Cardiac muscle cell (in vitro differentiated cells and primary cell): Measurements from ENCODE around the gene ENO3. TPM values are rescaled to one million over a fixed set of nuclear protein-coding genes. Genes with fewer than 3 reads are reported as not detected.

Source experiments
- DNase-seq, 2 donors: peaks; one replicate each; pipeline versions ENCODE4 v3.0.0 to v3.0.0-alpha.2; 2010 to 2017; ENCODE audit warnings: low read depth in 1 of 2, low spot score in 1 of 2
- H3K27ac ChIP-seq: fragments of 200-600 bp; sonication (generic); 2 replicates; pipeline ENCODE4 v1.5.1; 2016
- H3K27me3 ChIP-seq: fragments of 200-600 bp; sonication (generic); 2 replicates; pipeline ENCODE4 v1.6.0; 2016; ENCODE audit warnings: control low read depth
- H3K36me3 ChIP-seq: fragments of 200-600 bp; sonication (generic); 2 replicates; pipeline ENCODE4 v1.5.1; 2016; ENCODE audit warnings: control low read depth
- H3K4me1 ChIP-seq: fragments of 200-600 bp; sonication (generic); 2 replicates; pipeline ENCODE4 v1.8.1; 2017; ENCODE audit warnings: low read depth, mild to moderate bottlenecking, mixed run types
- H3K4me3 ChIP-seq: fragments of 200-600 bp; sonication (generic); 2 replicates; pipeline ENCODE4 v1.5.1; 2016; ENCODE audit warnings: mild to moderate bottlenecking
- H3K9me3 ChIP-seq: fragments of 200-600 bp; sonication (generic); 2 replicates; pipeline ENCODE4 v1.5.1; 2017; ENCODE audit warnings: low read depth, mild to moderate bottlenecking, control low read depth
- polyA plus RNA-seq: library from polyadenylated mRNA; unstranded; fragments of >200 nt; fragmentation: Nextera tagmentation; extraction: Ambion mirVana; gene quantifications from 2 replicates; pipeline ENCODE4 v1.2.1, GENCODE V29; 2016
- total RNA-seq: library from RNA; depleted of rRNA; stranded (reverse); fragments of >200 nt; gene quantifications from 2 replicates; pipeline ENCODE4 v1.2.3, GENCODE V29; 2016
- TF ChIP-seq, protein P1 (sequence below): IDR thresholded peaks from 2 replicates; pipeline ENCODE4 v1.5.1; 2012; ENCODE audit warnings: low read depth, mild to moderate bottlenecking, low read length

ENO3 gene
- total and polyA plus RNA-seq, 2 experiments from 2014 or later = 595 to 1,853 TPM

DNA sequence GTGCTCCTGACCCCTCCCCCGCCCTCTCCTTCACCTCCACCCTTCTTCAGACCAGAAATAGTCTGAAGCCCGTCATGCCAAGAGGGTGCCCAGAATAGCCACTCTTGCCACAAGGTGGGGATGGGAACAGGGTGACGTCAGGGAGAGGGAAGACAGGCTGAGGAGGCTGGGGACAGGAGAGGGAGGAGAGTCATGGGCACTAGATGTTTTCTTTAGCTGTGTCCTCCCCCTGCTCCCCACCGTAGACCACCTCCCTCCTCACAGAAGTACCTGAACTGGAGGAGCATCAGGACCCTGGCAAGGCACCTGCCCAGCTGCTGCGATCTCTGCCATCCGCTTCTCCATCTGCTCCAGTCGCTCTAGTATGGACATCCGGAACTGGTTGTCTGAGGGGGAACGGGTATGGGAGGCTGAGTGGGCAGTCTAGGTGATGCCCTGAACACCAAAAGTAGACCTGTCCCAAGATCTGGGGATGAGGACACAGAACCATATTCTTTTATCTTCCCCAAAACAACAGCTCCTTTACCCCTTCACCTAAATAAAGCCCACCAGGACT, 23.3 kb downstream of the ENO3 start:
- Histone ChIP-seq H3K36me3 (peaks cover 6% of the 10 kb centered on the region), H3K4me1 (peaks cover 17% of the 10 kb centered on the region), H3K27me3 (no peaks in the 10 kb centered on the region), H3K27ac (no peak overlapping the region), H3K4me3 (no peak overlapping the region), H3K9me3 (no peaks in the 10 kb centered on the region)
- DNase-seq = peak in 1 of 2 donors; percentile 54
- TF ChIP-seq, protein P1, sequence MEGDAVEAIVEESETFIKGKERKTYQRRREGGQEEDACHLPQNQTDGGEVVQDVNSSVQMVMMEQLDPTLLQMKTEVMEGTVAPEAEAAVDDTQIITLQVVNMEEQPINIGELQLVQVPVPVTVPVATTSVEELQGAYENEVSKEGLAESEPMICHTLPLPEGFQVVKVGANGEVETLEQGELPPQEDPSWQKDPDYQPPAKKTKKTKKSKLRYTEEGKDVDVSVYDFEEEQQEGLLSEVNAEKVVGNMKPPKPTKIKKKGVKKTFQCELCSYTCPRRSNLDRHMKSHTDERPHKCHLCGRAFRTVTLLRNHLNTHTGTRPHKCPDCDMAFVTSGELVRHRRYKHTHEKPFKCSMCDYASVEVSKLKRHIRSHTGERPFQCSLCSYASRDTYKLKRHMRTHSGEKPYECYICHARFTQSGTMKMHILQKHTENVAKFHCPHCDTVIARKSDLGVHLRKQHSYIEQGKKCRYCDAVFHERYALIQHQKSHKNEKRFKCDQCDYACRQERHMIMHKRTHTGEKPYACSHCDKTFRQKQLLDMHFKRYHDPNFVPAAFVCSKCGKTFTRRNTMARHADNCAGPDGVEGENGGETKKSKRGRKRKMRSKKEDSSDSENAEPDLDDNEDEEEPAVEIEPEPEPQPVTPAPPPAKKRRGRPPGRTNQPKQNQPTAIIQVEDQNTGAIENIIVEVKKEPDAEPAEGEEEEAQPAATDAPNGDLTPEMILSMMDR = no peak

DNA sequence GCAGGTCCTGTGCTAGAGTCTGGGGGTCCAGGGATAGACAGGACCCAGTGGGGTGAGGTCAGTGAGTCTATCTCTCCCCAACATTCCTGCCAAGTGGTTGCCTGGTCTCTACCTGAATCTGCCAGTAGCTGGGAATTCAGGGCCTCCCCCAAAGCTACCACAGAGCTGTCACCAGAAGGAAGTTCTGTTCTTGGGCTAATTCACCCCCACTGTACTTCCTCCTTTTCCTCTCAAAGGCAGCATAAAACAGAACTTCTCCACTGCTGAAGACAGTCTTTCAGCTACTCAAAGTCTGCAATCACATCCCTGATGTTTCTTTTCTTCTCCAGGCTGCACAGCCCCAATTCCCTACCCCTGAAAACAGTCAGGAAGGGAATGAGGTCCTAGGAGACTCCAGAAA, 27.8 kb downstream of the ENO3 start:
- Histone ChIP-seq H3K27me3 (no peaks in the 10 kb centered on the region), H3K4me1 (peaks cover 10% of the 10 kb centered on the region), H3K9me3 (no peaks in the 10 kb centered on the region), H3K27ac (no peak overlapping the region), H3K4me3 (no peak overlapping the region), H3K36me3 (peaks cover 6% of the 10 kb centered on the region)
- no peak for DNase-seq
- TF ChIP-seq, protein P1 = no peak

DNA sequence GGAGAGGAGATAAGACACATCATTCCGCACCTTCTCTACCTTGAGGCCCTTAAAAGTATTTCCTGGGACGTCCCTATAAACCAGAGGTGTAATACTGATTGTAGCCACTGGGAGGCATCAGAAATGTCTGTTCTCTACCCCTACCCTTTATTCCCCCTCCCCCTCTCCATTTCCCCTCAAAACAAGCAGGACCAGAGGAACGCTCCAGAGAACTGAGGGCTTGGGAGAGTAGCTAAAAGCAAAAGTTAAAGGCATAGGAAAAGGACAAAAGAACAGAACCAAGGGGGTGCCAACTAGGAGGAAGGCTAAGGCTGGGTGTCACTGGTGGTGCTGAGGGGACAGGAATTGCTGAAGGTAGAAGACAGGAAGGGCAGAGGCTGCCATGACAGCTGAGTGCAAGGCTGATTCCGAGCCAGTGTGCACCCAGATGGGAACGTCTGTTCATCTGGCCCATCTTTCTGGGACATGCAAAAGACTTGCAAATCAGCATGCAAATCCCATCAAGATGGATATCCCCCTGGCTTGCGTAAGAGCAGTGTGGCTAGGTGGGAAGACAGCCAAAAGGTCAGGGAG, 29.8 kb downstream of the ENO3 start:
- H3K9me3 ChIP-seq = no peaks in the 10 kb centered on the region
- DNase-seq = peak; percentile 76 to 87
- H3K36me3 ChIP-seq = peaks cover 6% of the 10 kb centered on the region
- H3K4me1 ChIP-seq = peaks cover 5% of the 10 kb centered on the region
- no peaks in the 10 kb centered on the region for H3K27me3 ChIP-seq
- H3K4me3 ChIP-seq = no peak overlapping the region
- no peak overlapping the region for H3K27ac ChIP-seq
- TF ChIP-seq, protein P1 = peak; percentile 72

DNA sequence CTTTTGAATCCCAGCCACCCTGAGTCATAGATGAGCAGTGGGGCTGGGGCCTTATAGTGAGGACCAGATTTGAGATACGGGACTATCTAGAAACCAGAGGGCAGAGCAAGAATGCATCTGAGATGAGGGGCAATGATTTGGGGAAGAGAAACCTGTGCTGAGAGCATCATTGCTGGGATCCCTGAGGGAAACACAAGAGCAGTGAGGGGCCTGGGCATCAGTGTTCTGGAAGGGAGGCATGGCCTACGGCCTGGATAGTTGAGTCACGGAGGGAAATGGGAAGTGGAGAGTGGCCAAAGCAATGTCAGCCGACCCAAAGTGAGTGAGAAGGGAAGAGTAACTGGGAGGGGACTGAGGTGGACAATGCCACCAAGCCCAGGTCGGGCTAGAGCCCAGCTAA, 31.4 kb downstream of the ENO3 start:
- Histone ChIP-seq H3K4me1 (peaks cover 10% of the 10 kb centered on the region), H3K4me3 (no peak overlapping the region), H3K27ac (no peak overlapping the region), H3K27me3 (no peaks in the 10 kb centered on the region), H3K36me3 (peaks cover under 1% of the 10 kb centered on the region), H3K9me3 (no peaks in the 10 kb centered on the region)
- TF ChIP-seq, protein P1 = no peak
- no peak for DNase-seq

DNA sequence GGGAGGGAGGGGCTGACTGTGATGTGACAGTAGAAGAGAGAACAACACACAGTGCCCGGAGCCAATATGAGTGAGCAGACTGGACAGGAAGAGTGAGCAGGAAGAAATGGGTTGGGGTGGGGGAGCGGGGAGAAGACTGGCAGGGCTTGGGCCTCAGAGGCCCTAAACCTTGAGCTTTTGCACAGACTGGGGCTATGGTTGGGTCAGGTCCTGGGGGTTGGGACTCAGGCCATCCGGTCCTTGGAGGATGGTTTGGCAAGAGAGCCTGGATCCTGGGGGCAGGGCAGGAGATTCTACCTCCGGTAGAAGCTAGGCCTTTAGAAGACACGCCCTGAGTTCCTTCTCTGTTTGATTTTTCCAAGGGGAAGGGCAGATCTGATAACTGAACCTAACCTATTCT, 35.5 kb downstream of the ENO3 start:
- H3K4me1 ChIP-seq = peaks cover 11% of the 10 kb centered on the region
- peak in 1 of 2 donors; percentile 30 for DNase-seq
- H3K4me3 ChIP-seq = peak overlapping the region; percentile 58
- no peaks in the 10 kb centered on the region for H3K9me3 ChIP-seq
- no peaks in the 10 kb centered on the region for H3K36me3 ChIP-seq
- no peaks in the 10 kb centered on the region for H3K27me3 ChIP-seq
- TF ChIP-seq, protein P1 = no peak
- peak overlapping the region; percentile 44 for H3K27ac ChIP-seq
